ENCODE data around the gene RAX. TPM values are rescaled to one million over a fixed set of nuclear protein-coding genes. Genes with fewer than 3 reads are reported as not detected.
A peak's percentile ranks its signal among the peaks of the same experiment; 100 is the strongest.

Gene RAX
- total and polyA plus RNA-seq, 10 donors, result 0.03 TPM; not detected in 9

- TF ChIP-seq POLR2A (IDR thresholded peaks at IDR 0.05) (no peak), POLR2AphosphoS5 (IDR thresholded peaks at IDR 0.05) (no peak), CTCF (IDR thresholded peaks at IDR 0.05 in 8 of 11, conservative IDR thresholded peaks at IDR 0.05 in 3 of 11) (no peak)
- peaks cover 0 to 19% (median 16%) of the 10 kb centered on the region in 6 donors for H3K4me1 ChIP-seq
- no peaks in the 10 kb centered on the region for H3K36me3 ChIP-seq
- peak overlapping the region in 1 of 8 donors; percentile 40 for H3K4me3 ChIP-seq
- WGBS, 5 donors, result 4 to 7% (median 5%) methylated on average over 33 to 47 of the region's 47 CpGs
- DNase-seq, result no peak
- H3K27me3 ChIP-seq (replicated peaks in 1 of 7), result peaks cover 0 to 79% (median 29%) of the 10 kb centered on the region in 7 donors
- no peak overlapping the region for H3K27ac ChIP-seq
- no peaks in the 10 kb centered on the region for H3K9me3 ChIP-seq
- intact Hi-C loops (cut with DNase I; ENCODE audit: low total_unique reads), result no loop called here
These were observed 52.2 kb downstream of the RAX start for GRCh38 chr18:59220784-59221765.

- H3K27me3 ChIP-seq (replicated peaks in 1 of 7), result peaks cover 0 to 84% (median 29%) of the 10 kb centered on the region in 7 donors
- H3K4me3 ChIP-seq, result peak overlapping the region in 1 of 8 donors; percentile 19
- no peak for TF ChIP-seq POLR2A (IDR thresholded peaks at IDR 0.05)
- no peak for TF ChIP-seq POLR2AphosphoS5 (IDR thresholded peaks at IDR 0.05)
- no peak for TF ChIP-seq CTCF (IDR thresholded peaks at IDR 0.05 in 8 of 11, conservative IDR thresholded peaks at IDR 0.05 in 3 of 11)
- H3K36me3 ChIP-seq, result no peaks in the 10 kb centered on the region
- H3K9me3 ChIP-seq, result no peaks in the 10 kb centered on the region
- 5 to 7% (median 6%) methylated on average over 31 to 46 of the region's 46 CpGs for WGBS, 5 donors
- peaks cover 0 to 19% (median 16%) of the 10 kb centered on the region in 6 donors for H3K4me1 ChIP-seq
- no peak overlapping the region for H3K27ac ChIP-seq
- intact Hi-C loops (cut with DNase I; ENCODE audit: low total_unique reads), result no loop called here
- DNase-seq, result no peak
These were observed 53.0 kb downstream of the RAX start for GRCh38 chr18:59220164-59220783.

GRCh38 chr18:59219672-59220163 is 53.5 kb downstream of the RAX start, which contains the start of gene GRP:
GRP (plus strand) TSS chr18:59220158; CDS start chr18:59220266, 108 bp downstream.
- H3K27ac ChIP-seq, result no peak within 1 kb of the TSS
- intact Hi-C loops (cut with DNase I; ENCODE audit: low total_unique reads), result no loop called here
- peak within 1 kb of the TSS in 1 of 8 donors; percentile 40 for H3K4me3 ChIP-seq
- no peaks in the 10 kb centered on the region for H3K9me3 ChIP-seq
- H3K4me1 ChIP-seq, result peaks cover 0 to 19% (median 16%) of the 10 kb centered on the region in 6 donors
- H3K36me3 ChIP-seq, result no peaks in the 10 kb centered on the region
- TF ChIP-seq POLR2A (IDR thresholded peaks at IDR 0.05) (no peak), CTCF (IDR thresholded peaks at IDR 0.05 in 8 of 11, conservative IDR thresholded peaks at IDR 0.05 in 3 of 11) (no peak), POLR2AphosphoS5 (IDR thresholded peaks at IDR 0.05) (no peak)
- 4 to 6% (median 4%) methylated on average over 24 to 29 of the region's 29 CpGs for WGBS, 5 donors
- H3K27me3 ChIP-seq (replicated peaks in 1 of 7), result peaks cover 0 to 88% (median 29%) of the 10 kb centered on the region in 7 donors
- DNase-seq, result no peak
